Keratinocyte (primary cell): ENCODE data around the gene LPAR6. TPM values are rescaled to one million over a fixed set of nuclear protein-coding genes. Genes with fewer than 3 reads are reported as not detected.

ENCODE experiments used
- DNase-seq: peaks from one replicate; pipeline ENCODE4 v3.0.0-alpha.2; 2011; ENCODE audit warnings: low read depth, missing footprints, low spot score
- FAIRE-seq: peaks from 2 replicates; lab custom pipeline; 2011; peaks lifted over from hg19 to GRCh38; lab: Jason Lieb, UNC
- H2AFZ ChIP-seq: 2 replicates; pipeline ENCODE4 v1.6.0; 2012; ENCODE audit warnings: low read length, control low read depth, inconsistent platforms; ENCODE audit not compliant: control insufficient read depth
- H3K27ac ChIP-seq: 2 replicates; pipeline ENCODE4 v1.5.1; 2011; ENCODE audit warnings: low read length; ENCODE audit not compliant: control insufficient read depth, insufficient read depth
- H3K27me3 ChIP-seq: 3 replicates; pipeline ENCODE4 v1.6.0; 2011; ENCODE audit warnings: low read length; ENCODE audit not compliant: control insufficient read depth, insufficient read depth; ENCODE audit errors: extremely low read depth
- H3K36me3 ChIP-seq, 2 experiments: 2 replicates in 1 of 2; 3 replicates in 1 of 2; pipeline ENCODE4 v1.5.1; 2011; ENCODE audit warnings: low read length in 2 of 2, mild to moderate bottlenecking in 1 of 2; ENCODE audit not compliant: control insufficient read depth in 2 of 2, insufficient read depth in 2 of 2; ENCODE audit errors: extremely low read depth in 1 of 2
- H3K4me1 ChIP-seq: 3 replicates; pipeline ENCODE4 v1.5.1; 2011; ENCODE audit warnings: low read length; ENCODE audit not compliant: control insufficient read depth, insufficient read depth; ENCODE audit errors: extremely low read depth
- H3K4me2 ChIP-seq: 3 replicates; pipeline ENCODE4 v1.6.0; 2011; ENCODE audit warnings: low read depth, low read length; ENCODE audit not compliant: control insufficient read depth, insufficient read depth; ENCODE audit errors: extremely low read depth
- H3K4me3 ChIP-seq, 3 experiments: fragments of 200-600 bp in 1 of 3; sonication (generic) in 1 of 3; 2 replicates in 2 of 3; 3 replicates in 1 of 3; pipeline ENCODE4 v1.5.1; 2011 to 2016; ENCODE audit warnings: low read length in 3 of 3, mild to moderate bottlenecking in 3 of 3, control low read depth in 2 of 3, inconsistent platforms in 1 of 3, low read depth in 1 of 3, mixed read lengths in 1 of 3, mixed run types in 1 of 3, moderate library complexity in 1 of 3; ENCODE audit not compliant: control insufficient read depth in 2 of 3, insufficient read depth in 2 of 3; ENCODE audit errors: extremely low read depth in 1 of 3
- H3K79me2 ChIP-seq: 2 replicates; pipeline ENCODE4 v1.6.0; 2012; ENCODE audit warnings: low read length; ENCODE audit not compliant: control insufficient read depth, insufficient read depth
- H3K9ac ChIP-seq: 3 replicates; pipeline ENCODE4 v1.6.0; 2011; ENCODE audit warnings: low read length; ENCODE audit not compliant: control insufficient read depth, insufficient read depth; ENCODE audit errors: extremely low read depth
- H3K9me1 ChIP-seq: 3 replicates; pipeline ENCODE4 v1.6.0; 2011; ENCODE audit warnings: low read length; ENCODE audit not compliant: control insufficient read depth, insufficient read depth; ENCODE audit errors: extremely low read depth
- H3K9me3 ChIP-seq: 2 replicates; pipeline ENCODE4 v1.5.1; 2012; ENCODE audit warnings: low read depth, low read length; ENCODE audit not compliant: control insufficient read depth
- H4K20me1 ChIP-seq: 3 replicates; pipeline ENCODE4 v1.6.0; 2011; ENCODE audit warnings: low read length; ENCODE audit not compliant: control insufficient read depth, insufficient read depth; ENCODE audit errors: extremely low read depth
- EZH2 ChIP-seq: IDR thresholded peaks from one replicate; pipeline ENCODE4 v1.6.1; 2012; ENCODE audit warnings: inconsistent platforms, mild to moderate bottlenecking, low read length, moderate library complexity
- dilution Hi-C: fragments of 300-500 bp; cut with MboI; formaldehyde crosslinking; loops from one replicate; pipeline ENCODE4 v1.7.0; 2020; ENCODE audit warnings: low sequenced_read_pairs; ENCODE audit not compliant: extremely low pct_ligation_motif_present
- polyA plus RNA-seq, 5 experiments: library from polyadenylated mRNA; depleted of rRNA in 3 of 5; stranded (reverse) in 3 of 5; stranded (forward) in 1 of 5; unstranded in 1 of 5; fragments of >200 nt; gene quantifications; 1 replicate in 1 of 5; 2 replicates in 3 of 5; 3 replicates in 1 of 5; pipeline versions ENCODE4 v1.2.1 to v1.2.3, GENCODE V29; 2011 to 2012; ENCODE audit warnings: missing spikeins in 2 of 5, low read depth in 1 of 5, low replicate concordance in 1 of 5
- TF ChIP-seq, protein P1 (sequence below), 3 experiments: IDR thresholded peaks in 1 of 3; conservative IDR thresholded peaks in 1 of 3; optimal IDR thresholded peaks in 1 of 3; 2 replicates in 2 of 3; 3 replicates in 1 of 3; pipeline versions ENCODE3 to v1.5.1; 2011; ENCODE audit warnings: low read length in 3 of 3, mild to moderate bottlenecking in 3 of 3, moderate library complexity in 2 of 3, control low read depth in 1 of 3, inconsistent platforms in 1 of 3; ENCODE audit not compliant: insufficient read depth in 2 of 3; ENCODE audit errors: extremely low read depth in 1 of 3

The LPAR6 gene
- polyA plus RNA-seq, 1 donor (not counting 4 experiments of a cell fraction or from before 2014, with no cell fraction given) = 20.0 TPM

DNA sequence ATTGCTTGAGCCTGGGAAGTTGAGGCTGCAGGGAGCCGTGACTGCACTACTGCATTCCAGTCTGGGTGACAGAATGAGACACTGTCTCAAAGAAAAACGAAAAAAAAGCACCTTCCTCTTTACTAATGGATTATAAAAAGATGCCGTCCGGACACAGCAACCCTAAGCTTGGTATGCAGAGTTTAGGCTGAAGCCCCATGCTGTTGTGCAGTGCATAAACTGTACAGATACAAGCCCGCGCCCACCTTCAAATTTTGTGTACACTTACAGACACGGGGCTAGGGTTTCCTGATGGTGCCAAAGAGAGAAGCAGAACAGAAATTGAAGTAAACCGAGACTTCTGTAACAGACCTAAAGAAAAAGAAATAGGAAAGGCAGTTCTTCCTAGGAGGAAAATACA lies 9.0 kb downstream of the LPAR6 start:
- H3K79me2 ChIP-seq = no peaks in the 10 kb centered on the region
- no peak overlapping the region for H3K27ac ChIP-seq
- dilution Hi-C loops = no loop called here
- DNase-seq = no peak
- no peak overlapping the region for H3K4me2 ChIP-seq
- no peaks in the 10 kb centered on the region for H4K20me1 ChIP-seq
- TF ChIP-seq, protein P1, sequence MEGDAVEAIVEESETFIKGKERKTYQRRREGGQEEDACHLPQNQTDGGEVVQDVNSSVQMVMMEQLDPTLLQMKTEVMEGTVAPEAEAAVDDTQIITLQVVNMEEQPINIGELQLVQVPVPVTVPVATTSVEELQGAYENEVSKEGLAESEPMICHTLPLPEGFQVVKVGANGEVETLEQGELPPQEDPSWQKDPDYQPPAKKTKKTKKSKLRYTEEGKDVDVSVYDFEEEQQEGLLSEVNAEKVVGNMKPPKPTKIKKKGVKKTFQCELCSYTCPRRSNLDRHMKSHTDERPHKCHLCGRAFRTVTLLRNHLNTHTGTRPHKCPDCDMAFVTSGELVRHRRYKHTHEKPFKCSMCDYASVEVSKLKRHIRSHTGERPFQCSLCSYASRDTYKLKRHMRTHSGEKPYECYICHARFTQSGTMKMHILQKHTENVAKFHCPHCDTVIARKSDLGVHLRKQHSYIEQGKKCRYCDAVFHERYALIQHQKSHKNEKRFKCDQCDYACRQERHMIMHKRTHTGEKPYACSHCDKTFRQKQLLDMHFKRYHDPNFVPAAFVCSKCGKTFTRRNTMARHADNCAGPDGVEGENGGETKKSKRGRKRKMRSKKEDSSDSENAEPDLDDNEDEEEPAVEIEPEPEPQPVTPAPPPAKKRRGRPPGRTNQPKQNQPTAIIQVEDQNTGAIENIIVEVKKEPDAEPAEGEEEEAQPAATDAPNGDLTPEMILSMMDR (optimal IDR thresholded peaks at IDR 0.05 in 1 of 3, IDR thresholded peaks at IDR 0.05 in 1 of 3, conservative IDR thresholded peaks at IDR 0.05 in 1 of 3; ENCODE audit: extremely low read depth in 1 of 3, insufficient read depth in 2 of 3, low read length in 3 of 3) = no peak
- no peak for TF ChIP-seq EZH2
- H3K4me1 ChIP-seq = peaks cover 41% of the 10 kb centered on the region
- no peak overlapping the region for H2AFZ ChIP-seq
- H3K36me3 ChIP-seq = no peaks in the 10 kb centered on the region
- no peak overlapping the region for H3K4me3 ChIP-seq
- no peaks in the 10 kb centered on the region for H3K27me3 ChIP-seq
- no peaks in the 10 kb centered on the region for H3K9me3 ChIP-seq
- FAIRE-seq = no peak
- no peak overlapping the region for H3K9ac ChIP-seq
- H3K9me1 ChIP-seq = no peaks in the 10 kb centered on the region

DNA sequence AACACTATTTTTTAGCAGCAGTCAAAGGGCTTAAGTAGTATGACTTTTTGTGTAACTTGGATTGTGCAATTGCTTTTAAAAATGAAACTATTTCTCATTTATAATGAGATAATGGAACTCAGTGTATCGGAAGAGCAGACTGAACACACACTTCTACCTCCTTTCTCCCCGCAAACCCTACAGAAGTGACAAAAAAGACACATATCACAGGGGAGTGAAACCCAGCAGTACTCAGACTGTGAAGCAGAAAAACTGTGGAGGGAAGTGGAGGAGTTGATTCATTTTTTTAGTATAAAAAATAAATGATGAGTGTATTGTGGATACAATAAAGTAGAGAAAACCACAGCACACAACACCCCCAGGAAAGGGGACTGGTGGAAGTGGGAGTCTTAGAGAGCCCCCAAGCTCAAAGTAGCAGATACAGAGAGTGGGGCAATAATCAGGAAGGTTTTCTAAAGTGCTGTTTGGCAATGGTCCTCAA lies 9.7 kb downstream of the LPAR6 start:
- H3K9me1 ChIP-seq = no peaks in the 10 kb centered on the region
- H2AFZ ChIP-seq = peak overlapping the region; percentile 58
- H3K36me3 ChIP-seq = no peaks in the 10 kb centered on the region
- no peaks in the 10 kb centered on the region for H3K9me3 ChIP-seq
- no peak for DNase-seq
- H3K4me1 ChIP-seq = peaks cover 46% of the 10 kb centered on the region
- no peak for TF ChIP-seq EZH2
- TF ChIP-seq, protein P1 (optimal IDR thresholded peaks at IDR 0.05 in 1 of 3, IDR thresholded peaks at IDR 0.05 in 1 of 3, conservative IDR thresholded peaks at IDR 0.05 in 1 of 3; ENCODE audit: extremely low read depth in 1 of 3, insufficient read depth in 2 of 3, low read length in 3 of 3) = no peak
- FAIRE-seq = no peak
- H3K9ac ChIP-seq = no peak overlapping the region
- H3K27ac ChIP-seq = peak overlapping the region; percentile 51
- H3K27me3 ChIP-seq = no peaks in the 10 kb centered on the region
- H3K79me2 ChIP-seq = no peaks in the 10 kb centered on the region
- H3K4me3 ChIP-seq = no peak overlapping the region
- H4K20me1 ChIP-seq = no peaks in the 10 kb centered on the region
- H3K4me2 ChIP-seq = peak overlapping the region; percentile 63
- dilution Hi-C loops = no loop called here
